CD4-positive, alpha-beta T cell treated with Interleukin-2 at 100 ng/mL for 4 hours (primary cell): ENCODE measurements around the gene SLC24A1.

Source experiments
- DNase-seq: peaks from one replicate; pipeline ENCODE4 v3.0.0-alpha.2; 2020; ENCODE audit warnings: low spot score

Gene SLC24A1

DNA sequence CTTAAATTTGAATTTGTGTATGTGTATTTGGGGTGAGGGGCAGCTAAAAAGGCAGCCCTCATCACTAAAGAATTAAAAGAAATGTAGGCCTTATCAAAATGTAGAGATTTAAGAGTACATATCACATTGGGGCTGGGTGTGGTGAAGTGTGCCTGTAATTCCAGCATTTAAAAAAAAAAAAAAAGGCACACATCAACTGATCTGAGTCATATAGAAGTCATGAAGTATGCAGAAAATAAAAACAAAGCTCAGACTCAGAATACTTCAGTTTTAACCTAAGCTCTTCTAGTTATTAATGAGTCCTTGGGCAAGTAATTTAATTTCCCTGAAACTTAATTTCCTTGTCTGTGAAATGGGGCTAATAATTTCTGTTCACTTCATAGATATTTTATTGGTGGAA, 31.6 kb downstream of the SLC24A1 start:
- DNase-seq, result no peak

DNA sequence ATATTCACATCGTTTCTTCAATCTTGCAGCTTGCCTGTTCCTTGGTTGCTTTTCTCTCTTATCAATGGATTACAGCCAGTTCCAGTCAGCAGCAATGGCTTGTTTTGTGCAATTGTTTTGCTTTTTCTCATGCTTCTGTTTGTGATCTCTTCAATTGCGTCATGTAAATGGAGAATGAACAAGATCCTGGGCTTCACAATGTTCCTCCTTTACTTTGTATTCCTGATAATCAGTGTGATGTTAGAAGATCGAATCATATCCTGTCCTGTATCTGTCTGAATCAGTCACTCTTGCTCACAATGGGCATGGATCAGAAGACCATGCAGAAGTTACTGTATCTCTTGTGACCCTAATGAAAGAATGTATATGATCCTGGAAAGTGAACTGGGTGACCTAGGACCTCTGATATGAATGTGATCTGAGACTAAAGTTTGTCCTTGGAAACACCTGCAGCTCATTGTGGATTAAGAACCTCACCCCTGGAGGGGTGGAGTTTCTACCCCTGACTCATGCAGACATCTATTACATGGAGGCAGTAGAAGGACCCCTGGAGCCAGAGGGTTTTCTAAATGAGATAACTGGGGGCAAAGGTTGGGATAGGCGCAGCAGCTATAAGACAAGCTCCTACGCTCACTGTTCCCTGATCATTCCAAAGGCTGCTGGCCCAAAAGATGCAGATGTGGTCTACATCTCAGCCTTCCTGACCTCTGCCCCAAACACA, 32.2 kb downstream of the SLC24A1 start:
- DNase-seq, result no peak

DNA sequence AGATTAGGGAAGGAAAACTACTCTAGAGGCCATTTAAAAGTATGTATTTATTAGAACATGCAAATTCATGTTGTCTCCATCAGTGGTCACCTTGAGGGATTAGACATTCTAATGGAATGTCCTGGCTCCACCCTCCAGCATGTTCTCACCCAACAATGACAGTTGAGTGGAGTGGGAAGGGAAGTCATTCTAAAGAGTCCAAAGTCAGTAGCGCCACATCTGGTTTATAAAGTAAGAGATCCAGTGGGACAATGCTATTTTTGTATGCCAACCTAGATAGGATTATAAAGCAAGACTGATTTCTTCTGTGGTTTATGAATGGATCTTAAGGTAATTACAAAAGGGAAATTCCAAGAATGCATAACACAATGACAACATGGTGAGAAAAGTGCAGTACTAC, 33.3 kb downstream of the SLC24A1 start:
- no peak for DNase-seq

DNA sequence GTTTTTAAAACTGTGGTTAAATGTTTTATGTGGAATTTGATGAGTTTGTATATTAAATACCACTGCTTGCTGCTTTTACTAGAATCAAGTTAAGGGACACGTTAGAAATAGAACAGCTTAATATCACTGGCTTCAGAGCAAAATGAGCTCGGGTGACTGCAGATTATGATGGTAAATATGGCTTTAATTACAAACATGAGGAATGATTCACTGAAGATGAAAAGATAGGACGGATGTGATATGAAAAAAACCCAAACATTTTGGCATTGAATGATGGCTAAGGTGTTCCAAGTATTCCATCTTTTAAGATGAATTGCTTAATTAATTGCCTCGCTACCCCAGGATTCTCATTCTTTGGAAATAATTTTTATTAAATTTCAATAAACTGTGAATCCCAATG, 33.7 kb downstream of the SLC24A1 start:
- no peak for DNase-seq

DNA sequence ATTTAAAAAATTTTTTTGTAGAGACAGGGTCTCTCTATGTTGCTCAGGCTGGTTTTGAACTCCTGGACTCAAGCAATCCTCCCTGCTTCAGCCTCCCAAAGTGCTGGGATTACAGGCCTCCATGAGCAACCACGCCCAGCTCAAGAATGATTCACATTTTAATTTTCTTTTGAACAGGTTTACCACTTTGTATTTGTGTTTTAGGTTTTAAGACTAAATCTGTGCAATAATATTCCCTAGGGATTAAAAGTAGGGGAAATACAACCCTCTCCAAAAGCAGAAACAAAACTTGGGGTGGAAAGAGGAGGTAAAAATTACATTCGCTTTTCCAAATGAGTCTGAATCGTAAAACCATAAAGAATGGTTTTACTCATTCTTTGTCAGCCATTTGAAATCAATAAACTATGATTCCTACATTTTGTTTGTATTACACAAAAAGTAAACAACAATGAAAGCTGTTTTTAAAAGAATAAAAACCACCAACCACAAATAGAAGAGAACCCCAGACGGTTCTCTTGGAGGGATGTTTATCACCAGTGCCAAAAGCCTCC, 37.8 kb downstream of the SLC24A1 start:
- DNase-seq, result no peak

DNA sequence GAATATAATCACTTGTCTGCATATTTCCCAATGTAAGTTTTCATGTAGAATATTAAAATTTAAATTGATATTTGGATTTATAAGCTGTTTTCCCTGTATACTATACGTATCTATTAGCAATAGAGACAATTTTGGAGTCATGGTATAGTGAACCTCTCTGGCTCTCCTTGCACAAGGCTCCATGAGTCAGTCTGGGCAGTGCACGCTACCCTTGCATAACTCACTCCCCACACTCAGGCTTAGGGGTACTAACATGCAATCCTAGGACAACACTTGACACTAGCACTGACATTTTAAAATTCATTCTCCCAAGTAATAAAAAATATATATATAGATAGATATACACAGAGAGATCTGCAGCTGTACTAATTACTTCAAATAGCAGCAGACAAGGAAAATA, 39.2 kb downstream of the SLC24A1 start:
- DNase-seq, result no peak

DNA sequence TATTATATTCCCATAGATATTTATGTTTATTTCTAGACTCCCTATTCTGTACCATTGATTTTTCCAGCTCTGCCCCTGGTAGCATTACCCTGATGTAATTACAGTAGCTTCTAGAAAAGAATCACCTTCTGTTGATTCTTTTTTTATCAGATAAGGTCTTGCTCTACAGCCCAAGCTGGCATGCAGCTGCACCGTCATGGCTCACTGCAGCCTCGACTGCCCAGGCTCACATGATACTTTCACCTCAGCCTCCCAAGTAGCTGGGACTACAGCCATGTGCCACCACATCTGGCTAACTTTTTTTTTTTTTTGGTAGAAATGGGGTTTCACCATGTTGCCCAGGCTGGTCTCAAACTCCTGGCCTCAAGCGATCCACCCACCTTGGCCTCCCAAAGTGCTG, 41.8 kb downstream of the SLC24A1 start:
- no peak for DNase-seq

DNA sequence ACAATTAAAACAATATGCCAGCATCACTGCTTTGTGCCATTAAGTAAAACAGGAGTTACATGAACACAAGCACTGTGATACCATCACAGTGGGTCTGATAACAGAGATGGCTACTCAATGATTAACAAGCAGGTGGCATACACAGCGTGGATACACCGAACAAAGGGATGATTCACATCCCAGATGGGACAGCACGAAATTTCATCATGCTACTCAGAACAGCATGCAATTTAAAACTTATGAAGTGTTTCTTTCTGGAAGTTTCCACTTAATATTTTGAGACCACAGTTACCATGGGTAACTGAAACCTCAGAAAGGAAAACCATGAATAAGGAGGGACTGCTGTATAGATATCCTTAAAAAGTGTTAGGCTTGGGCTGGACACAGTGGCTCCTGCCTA, 44.5 kb downstream of the SLC24A1 start:
- no peak for DNase-seq

DNA sequence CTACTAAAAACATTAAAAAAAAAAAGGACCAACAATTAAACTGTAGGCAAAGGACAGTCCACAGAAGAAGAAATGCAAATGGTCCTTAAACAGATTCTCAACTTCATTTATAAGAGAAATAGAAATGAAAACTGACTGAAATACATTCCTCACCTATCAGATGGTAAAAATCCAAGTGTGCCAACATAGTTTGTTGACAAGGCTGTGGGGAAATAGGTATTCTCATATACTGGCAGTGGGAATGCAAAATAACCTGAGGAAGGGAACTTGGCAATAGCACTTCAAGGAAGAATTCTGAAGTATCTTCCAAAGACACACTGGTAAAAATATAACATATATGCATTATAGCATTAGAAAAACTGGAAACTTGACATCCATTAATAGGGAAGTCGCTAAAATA, 53.8 kb downstream of the SLC24A1 start:
- DNase-seq, result no peak

DNA sequence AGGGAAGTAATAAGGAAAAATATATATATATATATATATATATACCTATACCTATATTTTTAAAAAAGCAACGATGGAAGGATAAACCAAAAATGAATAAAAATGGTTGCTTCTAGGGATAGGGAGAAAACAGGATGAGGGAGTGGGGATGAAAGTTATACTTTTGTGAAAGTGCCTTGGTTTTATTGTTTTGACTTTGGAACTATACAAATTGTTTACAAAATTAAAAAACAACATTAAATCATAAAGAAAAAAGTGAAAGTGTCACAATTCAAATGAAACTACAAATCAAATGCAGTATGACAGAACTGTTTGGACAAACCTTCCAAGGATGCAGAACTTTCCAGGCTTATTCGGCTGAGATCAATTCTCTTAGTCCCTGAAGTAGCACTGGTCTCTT, 54.4 kb downstream of the SLC24A1 start:
- DNase-seq, result no peak

DNA sequence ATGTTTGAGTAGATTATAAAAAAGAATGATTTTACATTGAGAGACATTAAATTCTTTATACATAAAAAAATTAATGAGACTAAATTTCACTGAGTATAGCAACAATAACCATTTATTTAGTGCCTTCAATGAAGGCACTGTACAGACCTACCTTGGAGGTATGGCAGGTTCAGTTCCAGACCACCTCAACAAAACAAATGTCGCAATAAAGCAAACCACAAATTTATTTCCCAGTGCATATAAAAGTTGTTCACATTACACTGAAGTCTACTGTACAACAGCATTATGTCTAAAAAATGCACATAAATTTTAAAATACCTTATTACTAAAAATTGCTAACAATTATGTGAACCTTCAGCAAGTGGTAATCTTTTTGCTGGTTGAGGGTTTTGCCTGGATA, 58.8 kb downstream of the SLC24A1 start:
- no peak for DNase-seq

DNA sequence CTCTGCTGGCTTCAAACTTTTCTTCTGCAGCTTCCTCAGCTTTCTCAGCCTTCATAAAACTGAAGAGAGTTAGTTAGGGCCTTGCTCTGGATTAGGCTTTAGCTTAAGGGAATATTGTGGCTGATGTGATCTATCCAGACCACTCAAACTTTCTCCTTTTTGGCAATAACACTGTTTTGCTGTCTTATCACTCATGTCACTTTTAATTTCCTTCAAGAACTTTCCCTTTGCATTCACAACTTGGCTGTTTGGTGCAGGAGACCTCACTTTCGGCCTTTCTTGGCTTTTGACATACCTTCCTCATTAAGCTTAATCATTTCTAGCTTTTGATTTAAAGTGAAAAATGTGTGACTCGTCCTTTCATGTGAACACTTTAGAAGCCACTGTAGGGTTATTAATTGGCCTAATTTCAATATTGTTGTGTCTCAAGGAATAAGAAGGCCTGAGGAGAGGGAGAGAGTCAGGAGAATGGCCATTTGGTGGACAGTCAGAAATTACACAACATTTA, 60.7 kb downstream of the SLC24A1 start:
- DNase-seq, result no peak

DNA sequence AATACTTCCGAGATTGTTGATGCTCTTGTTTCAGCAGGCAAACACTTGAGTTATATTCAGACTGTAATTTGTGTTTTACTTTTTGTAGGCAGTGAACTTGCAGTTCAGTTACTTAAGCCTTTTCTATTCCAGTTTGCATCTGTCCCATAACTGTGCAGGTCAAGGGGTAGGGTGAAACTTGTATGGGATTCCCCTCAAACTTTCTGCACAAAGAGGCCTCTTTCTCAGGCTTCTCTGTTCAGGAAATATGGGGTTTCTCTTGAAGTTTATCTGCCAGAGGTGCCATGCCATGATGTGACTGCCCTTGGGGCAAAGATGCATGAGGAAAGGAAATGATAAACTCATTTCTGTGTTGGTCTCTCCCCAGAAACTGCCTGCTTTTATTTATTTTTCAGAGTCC, 66.7 kb downstream of the SLC24A1 start:
- DNase-seq, result no peak

DNA sequence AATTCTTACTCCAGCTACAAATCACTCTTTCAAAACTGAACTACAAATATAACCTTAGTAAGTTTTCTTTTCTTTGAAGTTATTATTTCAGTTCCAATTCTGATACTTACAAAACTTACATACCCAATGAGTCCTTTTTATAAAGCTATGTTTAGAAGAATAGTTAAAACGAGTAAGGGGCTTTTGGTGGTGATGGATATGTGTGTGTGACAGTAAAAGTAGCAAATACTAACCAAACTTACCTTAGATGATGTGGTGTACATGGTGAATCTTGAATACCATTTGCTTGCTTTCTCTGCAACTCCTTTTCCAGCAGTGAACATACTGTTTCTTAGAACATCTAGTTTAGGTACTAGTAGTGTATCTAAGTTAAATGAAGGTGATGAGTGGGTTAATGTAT, 68.4 kb downstream of the SLC24A1 start:
- DNase-seq, result no peak

DNA sequence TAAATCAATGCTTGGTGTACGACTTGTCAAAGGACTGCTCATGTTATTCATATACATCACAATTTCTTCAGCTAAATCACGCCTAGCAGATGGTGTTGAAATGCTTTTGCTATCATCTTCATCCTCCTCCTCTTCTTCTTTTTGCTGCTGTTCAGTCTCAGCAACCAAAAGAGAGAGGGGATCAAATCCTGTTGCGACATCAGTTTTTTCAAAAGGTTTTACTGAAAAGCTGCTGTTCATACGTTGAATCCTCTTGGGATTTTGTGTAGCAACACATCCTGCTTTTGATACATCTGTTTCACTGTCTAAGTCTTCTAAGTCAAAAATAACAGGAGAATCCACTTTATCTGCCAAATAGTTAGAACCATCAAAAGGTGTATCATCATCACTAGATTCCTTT, 69.0 kb downstream of the SLC24A1 start:
- DNase-seq, result no peak

DNA sequence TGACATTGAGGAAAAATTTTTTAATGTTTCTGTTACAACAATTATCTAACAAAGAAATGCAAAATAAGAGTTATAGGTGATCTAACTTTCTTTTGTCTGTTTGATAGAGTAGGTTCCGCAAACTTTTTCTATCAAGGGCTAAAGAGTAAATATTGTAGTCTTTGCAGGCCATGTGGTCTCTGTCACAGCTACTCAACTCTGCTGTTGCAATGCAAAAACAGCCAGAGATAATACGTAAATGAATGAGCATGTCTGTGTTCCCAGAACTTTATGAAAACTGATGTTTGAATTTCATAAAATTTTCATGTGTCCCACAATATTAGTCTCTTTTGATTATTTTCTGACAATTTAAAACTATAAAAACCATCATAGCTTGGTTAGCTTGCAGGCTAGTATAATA, 73.3 kb downstream of the SLC24A1 start:
- no peak for DNase-seq
